Mucosa of descending colon (tissue), 3 donors: ENCODE results near the gene MESP1. TPM values are rescaled to one million over a fixed set of nuclear protein-coding genes. Genes with fewer than 3 reads are reported as not detected.
A peak's percentile ranks its signal among the peaks of the same experiment; 100 is the strongest.
"Not testable (repeated sequence)": the region's sequence is repeated elsewhere in the genome, so short reads cannot be mapped to it uniquely, and the experiment has no call there.

Source experiments
- ATAC-seq: fragments of 200-7000 bp; cut with Tn5 transposase; one replicate; pipeline ENCODE4 v1.9.1; 2020; ENCODE audit warnings: mild to moderate bottlenecking, moderate library complexity
- DNase-seq, 3 donors: peaks; one replicate each; pipeline ENCODE4 v3.0.0-alpha.2; 2020
- H3K36me3 ChIP-seq: fragments of 200-600 bp; one replicate; pipeline ENCODE4 v1.8.0; 2021; ENCODE audit warnings: low read depth, mild to moderate bottlenecking
- H3K4me1 ChIP-seq: fragments of 200-600 bp; one replicate; pipeline ENCODE4 v1.8.0; 2021; ENCODE audit warnings: low read depth, mild to moderate bottlenecking
- H3K4me3 ChIP-seq: fragments of 200-600 bp; one replicate; pipeline ENCODE4 v1.8.0; 2021; ENCODE audit warnings: mild to moderate bottlenecking
- H3K9me3 ChIP-seq: fragments of 200-600 bp; one replicate; pipeline ENCODE4 v1.8.0; 2021; ENCODE audit warnings: mild to moderate bottlenecking
- intact Hi-C, 2 donors: fragments of 100-400 bp; cut with DNase I in 1 of 2; cut with micrococcal nuclease in 1 of 2; formaldehyde crosslinking; loops; one replicate each; pipeline versions ENCODE4 v1.11.0 to v1.11.1; 2022; cut with DNase I, micrococcal nuclease
- total RNA-seq, 3 donors: library from RNA; stranded (reverse); fragmentation: NEBNext Ultra II Directional in 2 of 3; extraction: Animal tissue kit (Norgen Biotek cat#: 25700) in 2 of 3; gene quantifications; one replicate each; pipeline versions ENCODE4 v1.2.1 to v1.2.4, GENCODE V29; 2021 to 2023
- TF ChIP-seq, protein P1 (sequence below): fragments of 200-600 bp; IDR thresholded peaks from one replicate; pipeline ENCODE4 v1.8.0; 2022; ENCODE audit warnings: antibody characterized with exemption, mild to moderate bottlenecking
- donor health status: DM: no; HTN: no; CAD: no; lungs with moderate emphysema.
- donor health status: DM: no; HTN: no; CAD: no.
- donor health status: DM: no; HTN: yes; CAD: no.

Gene MESP1
- total RNA-seq, 3 donors from 2014 or later = 4.6 to 10.2 (median 8.5) TPM

DNA sequence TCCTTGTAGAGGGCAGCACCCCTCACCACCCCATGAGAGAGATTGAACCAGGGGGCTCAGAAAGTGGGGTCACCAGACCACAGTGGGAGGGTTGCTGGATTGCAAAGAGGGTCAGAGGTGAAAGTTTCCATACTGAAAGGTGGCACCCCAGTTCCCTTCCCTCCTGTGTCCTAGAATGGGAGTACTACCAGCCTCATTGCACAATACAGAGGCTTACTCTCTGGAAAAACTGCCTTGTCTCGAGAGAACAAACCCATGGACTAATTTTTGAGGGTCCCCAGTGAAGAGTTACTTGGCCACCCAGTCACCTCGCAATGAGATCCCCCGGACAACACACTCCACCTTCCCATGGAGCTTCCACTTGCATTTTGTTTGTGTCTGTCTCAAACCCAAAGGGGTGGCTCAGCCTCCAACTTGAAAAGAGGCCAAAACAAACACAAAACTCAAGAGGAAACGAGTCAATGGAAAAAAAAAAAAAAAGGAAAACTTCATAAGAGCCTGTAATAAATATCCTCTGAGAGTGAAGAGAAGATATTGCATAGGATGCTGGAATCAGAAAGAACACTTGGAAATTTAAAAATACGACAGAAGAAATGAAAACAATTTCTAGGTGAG, 43.7 kb upstream of the MESP1 start:
- no peaks in the 10 kb centered on the region for H3K9me3 ChIP-seq
- DNase-seq (peak in 1 of 3 donors; percentile 17), ATAC-seq (peak; percentile 53)
- TF ChIP-seq, protein P1, sequence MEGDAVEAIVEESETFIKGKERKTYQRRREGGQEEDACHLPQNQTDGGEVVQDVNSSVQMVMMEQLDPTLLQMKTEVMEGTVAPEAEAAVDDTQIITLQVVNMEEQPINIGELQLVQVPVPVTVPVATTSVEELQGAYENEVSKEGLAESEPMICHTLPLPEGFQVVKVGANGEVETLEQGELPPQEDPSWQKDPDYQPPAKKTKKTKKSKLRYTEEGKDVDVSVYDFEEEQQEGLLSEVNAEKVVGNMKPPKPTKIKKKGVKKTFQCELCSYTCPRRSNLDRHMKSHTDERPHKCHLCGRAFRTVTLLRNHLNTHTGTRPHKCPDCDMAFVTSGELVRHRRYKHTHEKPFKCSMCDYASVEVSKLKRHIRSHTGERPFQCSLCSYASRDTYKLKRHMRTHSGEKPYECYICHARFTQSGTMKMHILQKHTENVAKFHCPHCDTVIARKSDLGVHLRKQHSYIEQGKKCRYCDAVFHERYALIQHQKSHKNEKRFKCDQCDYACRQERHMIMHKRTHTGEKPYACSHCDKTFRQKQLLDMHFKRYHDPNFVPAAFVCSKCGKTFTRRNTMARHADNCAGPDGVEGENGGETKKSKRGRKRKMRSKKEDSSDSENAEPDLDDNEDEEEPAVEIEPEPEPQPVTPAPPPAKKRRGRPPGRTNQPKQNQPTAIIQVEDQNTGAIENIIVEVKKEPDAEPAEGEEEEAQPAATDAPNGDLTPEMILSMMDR = no peak
- peaks cover 3% of the 10 kb centered on the region for H3K4me1 ChIP-seq
- no peaks in the 10 kb centered on the region for H3K36me3 ChIP-seq
- no peak overlapping the region for H3K4me3 ChIP-seq
- intact Hi-C loops = no loop called here

DNA sequence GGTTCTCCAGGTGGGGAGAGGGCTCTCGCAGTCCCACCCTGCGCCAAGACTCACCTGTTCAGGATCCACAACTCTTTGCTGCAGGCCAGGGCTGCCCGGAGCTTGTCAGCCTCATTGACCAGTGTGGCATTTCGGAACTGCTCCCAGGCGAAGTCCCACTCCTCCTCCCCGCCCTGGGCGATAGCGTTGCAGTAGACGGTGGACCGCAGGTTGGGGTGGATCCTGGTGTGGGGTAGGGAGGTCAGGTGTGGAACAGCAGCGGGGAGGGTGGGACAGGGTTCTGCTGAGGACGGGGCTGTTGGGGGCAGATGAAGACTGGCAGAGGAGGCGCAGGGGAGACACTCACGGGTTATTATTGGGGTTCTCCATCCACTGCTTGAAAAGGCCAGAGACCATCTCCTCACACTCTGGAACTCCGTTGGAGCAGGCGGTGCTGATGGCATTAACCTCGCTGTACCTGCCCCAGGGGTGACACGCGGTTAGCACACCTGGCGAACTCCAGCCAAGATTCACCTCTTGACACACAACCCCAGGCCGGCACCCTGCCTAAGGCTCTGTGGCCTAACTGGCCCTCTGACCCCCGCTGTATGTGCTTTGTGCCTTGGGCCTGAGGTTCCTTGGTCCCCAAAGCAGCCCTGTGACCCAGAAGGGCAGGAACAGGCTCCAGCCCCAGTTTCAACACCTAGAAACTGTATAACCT, 41.2 kb upstream of the MESP1 start:
- H3K4me1 ChIP-seq = peaks cover 3% of the 10 kb centered on the region
- DNase-seq = peak in 2 of 3 donors; percentile 21 to 39

GRCh38 chr15:89790661-89791060, 39.6 kb upstream of the MESP1 start:
- ATAC-seq = no peak
- Histone ChIP-seq H3K36me3 (no peaks in the 10 kb centered on the region), H3K4me1 (peaks cover 3% of the 10 kb centered on the region), H3K9me3 (no peaks in the 10 kb centered on the region), H3K4me3 (no peak overlapping the region)
- intact Hi-C loops = no loop called here
- peak in 2 of 3 donors; percentile 15 for DNase-seq
- TF ChIP-seq, protein P1 = no peak

More for the DNA sequence above, 41.2 kb upstream of the MESP1 start:
- intact Hi-C loops = no loop called here
- H3K36me3 ChIP-seq = no peaks in the 10 kb centered on the region
- H3K4me3 ChIP-seq = no peak overlapping the region
- no peaks in the 10 kb centered on the region for H3K9me3 ChIP-seq
- no peak for ATAC-seq
- TF ChIP-seq, protein P1 = no peak

GRCh38 chr15:89790206-89790605, 39.2 kb upstream of the MESP1 start:
- TF ChIP-seq, protein P1 = no peak
- H3K9me3 ChIP-seq = no peaks in the 10 kb centered on the region
- H3K4me3 ChIP-seq = no peak overlapping the region
- no peaks in the 10 kb centered on the region for H3K36me3 ChIP-seq
- intact Hi-C loops = no loop called here
- H3K4me1 ChIP-seq = peaks cover 3% of the 10 kb centered on the region
- DNase-seq = peak in 2 of 3 donors; percentile 18 to 33
- ATAC-seq = no peak

DNA sequence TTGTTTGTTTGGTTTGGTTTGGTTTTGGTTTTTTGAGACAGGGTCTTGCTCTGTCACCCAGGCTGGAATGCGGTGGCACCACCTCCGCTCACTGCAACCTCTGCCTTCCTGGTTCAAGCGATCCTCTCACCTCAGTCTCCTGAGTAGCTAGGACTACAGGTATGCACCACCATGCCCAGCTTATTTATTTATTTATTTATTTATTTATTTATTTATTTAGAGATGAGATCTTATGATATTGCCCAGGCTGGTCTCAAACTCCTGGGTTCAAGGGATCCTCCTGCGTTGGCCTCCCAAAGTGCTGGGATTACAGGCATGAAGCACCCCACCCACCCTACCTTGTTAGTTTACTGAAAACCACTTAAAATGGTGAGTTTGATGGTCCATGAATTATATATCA, 37.5 kb upstream of the MESP1 start:
- not testable (repeated sequence) for H3K9me3 ChIP-seq, H3K4me3 ChIP-seq, ATAC-seq, H3K36me3 ChIP-seq
- H3K4me1 ChIP-seq = peaks cover 15% of the 10 kb centered on the region
- intact Hi-C loops = loop anchor here in 1 of 2 donors (10.0 kb wide), 1 partner anchor 66 kb away; no protein-coding TSS in a partner anchor
- DNase-seq = peak in 2 of 3 donors; percentile 7 to 9

DNA sequence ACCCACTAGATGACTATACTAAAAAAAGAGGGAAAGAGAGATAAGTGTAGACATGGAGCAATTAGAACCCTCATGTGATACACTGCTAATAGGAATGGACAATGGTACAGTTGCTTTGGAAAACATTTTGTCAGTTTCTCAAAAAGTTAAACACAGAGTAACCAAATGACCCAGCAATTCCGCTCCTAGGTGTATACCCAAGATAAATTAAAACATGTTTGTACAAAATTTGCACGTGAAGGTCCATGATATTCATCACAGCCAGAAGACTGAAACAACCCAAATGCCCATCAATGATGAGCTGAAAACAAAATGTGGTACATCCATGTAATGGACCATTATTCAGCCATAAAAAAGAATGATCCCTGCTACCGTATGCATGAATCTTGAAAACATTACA, 36.9 kb upstream of the MESP1 start:
- Histone ChIP-seq H3K4me3 (no peak overlapping the region), H3K9me3 (no peaks in the 10 kb centered on the region), H3K4me1 (peaks cover 18% of the 10 kb centered on the region), H3K36me3 (no peaks in the 10 kb centered on the region)
- ATAC-seq = no peak
- intact Hi-C loops = loop anchor here in 1 of 2 donors (10.0 kb wide), 1 partner anchor 67 kb away; no protein-coding TSS in a partner anchor
- no peak for DNase-seq
- TF ChIP-seq, protein P1 = no peak
